CD14-positive monocyte (primary cell): ENCODE data around the gene CCDC51. TPM values are rescaled to one million over a fixed set of nuclear protein-coding genes. Genes with fewer than 3 reads are reported as not detected.
A peak's percentile ranks its signal among the peaks of the same experiment; 100 is the strongest.

Experiments used
- DNase-seq, 3 donors: peaks; one replicate each; pipeline ENCODE4 v3.0.0-alpha.2; 2011 to 2022
- H2AFZ ChIP-seq: 2 replicates; pipeline ENCODE4 v1.6.0; 2012; ENCODE audit warnings: mild to moderate bottlenecking, low read depth, low read length, inconsistent platforms; ENCODE audit not compliant: insufficient read depth, poor library complexity, severe bottlenecking
- H3K27ac ChIP-seq, 2 donors: 1 replicate in 1 of 2; 2 replicates in 1 of 2; pipeline ENCODE4 v1.5.1; 2012 to 2013; ENCODE audit warnings: low read length in 2 of 2, control low read depth in 1 of 2, inconsistent platforms in 1 of 2, low read depth in 1 of 2, mild to moderate bottlenecking in 1 of 2
- H3K27me3 ChIP-seq, 2 donors: one replicate each; pipeline versions ENCODE4 v1.6.0 to v1.6.1; 2011 to 2013; ENCODE audit warnings: low read length in 2 of 2; ENCODE audit not compliant: control insufficient read depth in 2 of 2, insufficient read depth in 2 of 2
- H3K36me3 ChIP-seq, 2 donors: replicated peaks in 1 of 2; 1 replicate in 1 of 2; 2 replicates in 1 of 2; pipeline versions ENCODE4 v1.5.1 to v1.6.1; 2012 to 2013; ENCODE audit warnings: low read length in 2 of 2, control low read depth in 1 of 2, inconsistent platforms in 1 of 2, mild to moderate bottlenecking in 1 of 2; ENCODE audit not compliant: insufficient read depth in 2 of 2, control insufficient read depth in 1 of 2
- H3K4me1 ChIP-seq, 2 donors: 1 replicate in 1 of 2; 2 replicates in 1 of 2; pipeline versions ENCODE4 v1.5.1 to v1.6.1; 2012 to 2013; ENCODE audit warnings: low read length in 2 of 2, control low read depth in 1 of 2, inconsistent platforms in 1 of 2, mild to moderate bottlenecking in 1 of 2, moderate library complexity in 1 of 2; ENCODE audit not compliant: insufficient read depth in 2 of 2, control insufficient read depth in 1 of 2
- H3K4me2 ChIP-seq: replicated peaks from 2 replicates; pipeline ENCODE3; 2012; ENCODE audit warnings: low read length, moderate library complexity, mild to moderate bottlenecking; ENCODE audit not compliant: poor library complexity, severe bottlenecking; ENCODE audit errors: extremely low read depth
- H3K4me3 ChIP-seq, 3 experiments: fragments of 200-600 bp in 1 of 3; sonication (generic) in 1 of 3; replicated peaks in 1 of 3; 1 replicate in 2 of 3; 2 replicates in 1 of 3; pipeline ENCODE4 v1.5.1; 2011 to 2013; ENCODE audit warnings: low read length in 3 of 3, mild to moderate bottlenecking in 3 of 3, control low read depth in 2 of 3, low read depth in 2 of 3, inconsistent platforms in 1 of 3, moderate library complexity in 1 of 3
- H3K79me2 ChIP-seq: 2 replicates; pipeline ENCODE4 v1.6.0; 2012; ENCODE audit warnings: mild to moderate bottlenecking, control low read depth, inconsistent platforms, low read length, moderate library complexity; ENCODE audit not compliant: insufficient read depth
- H3K9ac ChIP-seq: 2 replicates; pipeline ENCODE4 v1.6.0; 2017; ENCODE audit warnings: low read length, mild to moderate bottlenecking; ENCODE audit not compliant: insufficient read depth, poor library complexity, severe bottlenecking
- H3K9me3 ChIP-seq, 2 donors: replicated peaks in 1 of 2; 1 replicate in 1 of 2; 2 replicates in 1 of 2; pipeline versions ENCODE4 v1.5.1 to v1.6.1; 2012 to 2013; ENCODE audit warnings: low read length in 2 of 2, control low read depth in 1 of 2; ENCODE audit not compliant: control insufficient read depth in 1 of 2, insufficient read depth in 1 of 2
- H4K20me1 ChIP-seq: 2 replicates; pipeline ENCODE4 v1.6.0; 2012; ENCODE audit warnings: mild to moderate bottlenecking, low read length, control low read depth, moderate library complexity; ENCODE audit not compliant: insufficient read depth
- H3K27ac Mint-ChIP-seq, 7 donors: one replicate each; pipeline ENCODE4 v1.8.0; 2020; ENCODE audit warnings: mild to moderate bottlenecking in 7 of 7, mixed read lengths in 7 of 7, moderate library complexity in 6 of 7, inconsistent platforms in 2 of 7
- H3K27me3 Mint-ChIP-seq, 3 donors: one replicate each; pipeline ENCODE4 v1.8.0; 2021 to 2022; ENCODE audit warnings: low read depth in 3 of 3, mild to moderate bottlenecking in 3 of 3, mixed read lengths in 3 of 3, moderate library complexity in 3 of 3, inconsistent platforms in 1 of 3
- H3K36me3 Mint-ChIP-seq, 2 donors: one replicate each; pipeline ENCODE4 v1.8.0; 2020; ENCODE audit warnings: mixed read lengths in 2 of 2, inconsistent platforms in 1 of 2, mild to moderate bottlenecking in 1 of 2
- H3K4me1 Mint-ChIP-seq: one replicate; pipeline ENCODE4 v1.8.0; 2020; ENCODE audit warnings: mild to moderate bottlenecking, mixed read lengths
- H3K4me3 Mint-ChIP-seq, 2 donors: one replicate each; pipeline ENCODE4 v1.8.0; 2020; ENCODE audit warnings: mild to moderate bottlenecking in 2 of 2, mixed read lengths in 2 of 2, moderate library complexity in 1 of 2
- H3K9me3 Mint-ChIP-seq, 7 donors: one replicate each; pipeline ENCODE4 v1.8.0; 2020 to 2022; ENCODE audit warnings: mixed read lengths in 7 of 7, mild to moderate bottlenecking in 6 of 7, moderate library complexity in 6 of 7, inconsistent platforms in 2 of 7
- WGBS: methylation state at CpG from one replicate; pipeline ENCODE4 v1.1.5; 2013; ENCODE audit warnings: missing lambda C conversion rate; ENCODE audit not compliant: insufficient coverage; 5-methylcytosine and 5-hydroxymethylcytosine counted together
- intact Hi-C, 2 donors: fragments of 100-400 bp; cut with micrococcal nuclease; formaldehyde crosslinking; loops; one replicate each; pipeline versions ENCODE4 v1.15.0 to v1.15.1; 2023
- polyA plus RNA-seq, 3 donors: library from polyadenylated mRNA; depleted of rRNA in 1 of 3; unstranded in 2 of 3; stranded (reverse) in 1 of 3; fragments of 300-500 nt in 2 of 3; fragments of >200 nt in 1 of 3; fragmentation: Illumina TruSeq in 2 of 3; gene quantifications; 1 replicate in 2 of 3; 2 replicates in 1 of 3; pipeline ENCODE4 v1.2.3, GENCODE V29; 2012 to 2021
- TF ChIP-seq, protein P1 (sequence below): fragments of 200-600 bp; IDR thresholded peaks from one replicate; pipeline ENCODE4 v1.8.0; 2022; ENCODE audit warnings: antibody characterized with exemption, mild to moderate bottlenecking

Gene CCDC51
- polyA plus RNA-seq, 3 donors, result 3.6 to 5.9 (median 5.4) TPM

DNA sequence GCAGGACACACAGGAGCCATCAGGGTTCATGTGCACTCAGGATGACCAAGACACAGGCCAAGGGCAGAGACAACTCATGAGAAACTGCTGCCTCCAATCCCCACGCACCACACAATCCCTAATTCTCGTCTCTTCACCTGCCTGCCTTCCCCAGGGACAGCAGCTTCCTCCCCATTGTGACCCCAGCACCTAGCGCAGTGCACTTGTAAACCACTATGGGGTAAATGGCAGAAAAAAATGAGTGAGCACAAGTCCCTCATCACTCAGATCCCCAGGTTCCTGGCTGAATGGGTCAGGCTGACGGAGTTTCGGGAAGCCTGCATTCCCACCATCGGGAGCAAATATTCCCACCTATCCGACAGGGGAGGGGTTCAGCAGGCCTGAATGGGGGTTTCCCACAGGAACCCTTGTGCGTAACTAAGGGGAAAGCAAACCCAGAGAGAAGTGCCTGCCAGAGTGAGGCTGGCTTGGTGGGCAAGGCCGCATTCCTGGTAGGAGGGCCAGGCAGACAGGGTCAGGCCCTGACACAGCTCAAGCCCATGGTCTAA, 28.8 kb downstream of the CCDC51 start:
- no peaks in the 10 kb centered on the region for H3K9me3 Mint-ChIP-seq
- H3K36me3 Mint-ChIP-seq, result no peaks in the 10 kb centered on the region
- peak overlapping the region in 1 of 7 donors; percentile 61 for H3K27ac Mint-ChIP-seq
- Histone ChIP-seq H4K20me1 (no peaks in the 10 kb centered on the region), H3K4me3 (no peak overlapping the region), H3K4me1 (no peaks in the 10 kb centered on the region), H3K4me2 (no peak overlapping the region), H2AFZ (no peak overlapping the region), H3K9me3 (no peaks in the 10 kb centered on the region), H3K79me2 (no peaks in the 10 kb centered on the region), H3K9ac (no peak overlapping the region), H3K27ac (no peak overlapping the region), H3K36me3 (no peaks in the 10 kb centered on the region), H3K27me3 (no peaks in the 10 kb centered on the region)
- H3K27me3 Mint-ChIP-seq, result peaks cover 0 to 4% (median 2%) of the 10 kb centered on the region in 3 donors
- no peaks in the 10 kb centered on the region for H3K4me1 Mint-ChIP-seq
- WGBS, result 96% methylated on average over 5 of the region's 9 CpGs
- H3K4me3 Mint-ChIP-seq, result no peak overlapping the region
- intact Hi-C loops, result no loop called here
- no peak for DNase-seq
- TF ChIP-seq, protein P1, sequence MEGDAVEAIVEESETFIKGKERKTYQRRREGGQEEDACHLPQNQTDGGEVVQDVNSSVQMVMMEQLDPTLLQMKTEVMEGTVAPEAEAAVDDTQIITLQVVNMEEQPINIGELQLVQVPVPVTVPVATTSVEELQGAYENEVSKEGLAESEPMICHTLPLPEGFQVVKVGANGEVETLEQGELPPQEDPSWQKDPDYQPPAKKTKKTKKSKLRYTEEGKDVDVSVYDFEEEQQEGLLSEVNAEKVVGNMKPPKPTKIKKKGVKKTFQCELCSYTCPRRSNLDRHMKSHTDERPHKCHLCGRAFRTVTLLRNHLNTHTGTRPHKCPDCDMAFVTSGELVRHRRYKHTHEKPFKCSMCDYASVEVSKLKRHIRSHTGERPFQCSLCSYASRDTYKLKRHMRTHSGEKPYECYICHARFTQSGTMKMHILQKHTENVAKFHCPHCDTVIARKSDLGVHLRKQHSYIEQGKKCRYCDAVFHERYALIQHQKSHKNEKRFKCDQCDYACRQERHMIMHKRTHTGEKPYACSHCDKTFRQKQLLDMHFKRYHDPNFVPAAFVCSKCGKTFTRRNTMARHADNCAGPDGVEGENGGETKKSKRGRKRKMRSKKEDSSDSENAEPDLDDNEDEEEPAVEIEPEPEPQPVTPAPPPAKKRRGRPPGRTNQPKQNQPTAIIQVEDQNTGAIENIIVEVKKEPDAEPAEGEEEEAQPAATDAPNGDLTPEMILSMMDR, result no peak

DNA sequence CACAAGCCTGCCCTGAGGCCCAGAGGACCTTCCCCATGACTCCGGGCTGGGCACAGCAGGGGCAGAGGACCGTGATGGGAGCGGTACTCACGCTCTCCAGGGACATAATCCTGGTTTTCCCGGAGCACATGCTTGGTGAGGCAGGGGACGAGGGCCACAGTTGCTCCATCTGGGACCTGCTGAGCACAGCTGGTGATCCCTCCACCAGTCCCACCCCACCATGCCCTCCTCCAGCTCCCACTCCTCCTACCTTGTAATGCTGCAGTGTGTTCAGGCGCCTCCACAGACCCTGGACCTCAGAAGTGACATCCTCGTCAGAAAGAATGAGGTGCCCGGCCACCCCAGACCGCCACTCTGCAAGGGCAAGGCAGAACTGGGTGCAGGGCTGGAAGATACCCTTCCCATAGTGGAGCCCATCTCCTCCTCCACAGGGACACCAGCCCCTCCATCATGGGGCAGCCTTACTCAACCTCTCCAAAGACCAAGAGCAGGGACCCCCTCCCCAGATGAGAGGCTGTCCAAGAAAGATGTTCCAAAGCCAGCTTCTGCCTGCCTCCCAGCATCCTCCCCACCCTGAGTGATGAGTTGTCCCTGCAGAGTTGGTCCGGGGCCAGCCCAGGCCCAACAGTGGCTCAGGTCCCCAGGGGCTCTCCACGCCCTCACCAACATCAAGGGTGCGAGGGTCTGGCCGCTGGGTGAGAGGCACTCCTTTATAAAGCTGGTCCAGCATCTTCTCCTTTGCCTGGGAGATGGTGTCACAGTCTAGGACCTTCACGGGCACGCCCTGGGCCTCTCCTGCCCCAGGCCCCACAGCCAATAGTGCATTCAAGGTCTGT, 29.5 kb downstream of the CCDC51 start:
- no peak for DNase-seq
- no peak overlapping the region for H2AFZ ChIP-seq
- H3K4me3 Mint-ChIP-seq, result no peak overlapping the region
- TF ChIP-seq, protein P1, result no peak
- H3K4me3 ChIP-seq, result no peak overlapping the region
- peak overlapping the region in 2 of 7 donors; percentile 42 to 61 for H3K27ac Mint-ChIP-seq
- intact Hi-C loops, result no loop called here
- no peaks in the 10 kb centered on the region for H3K36me3 Mint-ChIP-seq
- H3K9ac ChIP-seq, result no peak overlapping the region
- WGBS, result 97% methylated on average over 12 of the region's 16 CpGs
- H3K4me1 ChIP-seq, result no peaks in the 10 kb centered on the region
- H3K4me1 Mint-ChIP-seq, result no peaks in the 10 kb centered on the region
- peaks cover 0 to 4% (median 2%) of the 10 kb centered on the region in 3 donors for H3K27me3 Mint-ChIP-seq
- H3K36me3 ChIP-seq, result no peaks in the 10 kb centered on the region
- no peaks in the 10 kb centered on the region for H3K27me3 ChIP-seq
- H3K9me3 ChIP-seq, result no peaks in the 10 kb centered on the region
- no peaks in the 10 kb centered on the region for H3K79me2 ChIP-seq
- no peak overlapping the region for H3K4me2 ChIP-seq
- no peaks in the 10 kb centered on the region for H3K9me3 Mint-ChIP-seq
- H3K27ac ChIP-seq, result no peak overlapping the region
- no peaks in the 10 kb centered on the region for H4K20me1 ChIP-seq
